ELF-1 (cell line): ENCODE results near the gene LGALS9.
"Not testable (repeated sequence)": the region's sequence is repeated elsewhere in the genome, so short reads cannot be mapped to it uniquely, and the experiment has no call there.

ENCODE experiments used
- DNase-seq: peaks from one replicate; pipeline ENCODE4 v3.0.0-alpha.2; 2016; ENCODE audit warnings: low read depth, low spot score

The LGALS9 gene

GRCh38 chr17:27629260-27629659, 1.7 kb upstream of the LGALS9 start:
- not testable (repeated sequence) for DNase-seq

GRCh38 chr17:27631411-27631760, 398 bp downstream of the LGALS9 start:
- no peak for DNase-seq

GRCh38 chr17:27631897-27632725, 1.1 kb downstream of the LGALS9 start:
- no peak for DNase-seq

GRCh38 chr17:27632766-27633165, 1.8 kb downstream of the LGALS9 start:
- not testable (repeated sequence) for DNase-seq

GRCh38 chr17:27633312-27634025, 2.5 kb downstream of the LGALS9 start:
- no peak for DNase-seq

- no peak for DNase-seq
Observed at GRCh38 chr17:27634026-27634335, 3.0 kb downstream of the LGALS9 start.

- DNase-seq = no peak
Observed at GRCh38 chr17:27634776-27635175, 3.8 kb downstream of the LGALS9 start.

- DNase-seq = no peak
Observed at GRCh38 chr17:27635275-27635823, 4.4 kb downstream of the LGALS9 start.

GRCh38 chr17:27636005-27636520, 5.1 kb downstream of the LGALS9 start:
- not testable (repeated sequence) for DNase-seq

GRCh38 chr17:27637818-27638217, 6.8 kb downstream of the LGALS9 start:
- DNase-seq = not testable (repeated sequence)

- DNase-seq = not testable (repeated sequence)
Observed at GRCh38 chr17:27638415-27638914, 7.5 kb downstream of the LGALS9 start.

GRCh38 chr17:27640790-27641189, 9.8 kb downstream of the LGALS9 start:
- DNase-seq = no peak

- no peak for DNase-seq
Observed at GRCh38 chr17:27644586-27644985, 13.6 kb downstream of the LGALS9 start.

- DNase-seq = not testable (repeated sequence)
Observed at GRCh38 chr17:27645621-27646020, 14.6 kb downstream of the LGALS9 start.

- no peak for DNase-seq
Observed at GRCh38 chr17:27646232-27646631, 15.2 kb downstream of the LGALS9 start.

- no peak for DNase-seq
Observed at GRCh38 chr17:27647765-27648164, 16.8 kb downstream of the LGALS9 start.

- peak; percentile 35 for DNase-seq
Observed at GRCh38 chr17:27649111-27649571, 18.2 kb downstream of the LGALS9 start.

- no peak for DNase-seq
Observed at GRCh38 chr17:27649929-27650328, 18.9 kb downstream of the LGALS9 start.

GRCh38 chr17:27650836-27651235, 19.8 kb downstream of the LGALS9 start:
- no peak for DNase-seq

GRCh38 chr17:27651411-27652345, 20.7 kb downstream of the LGALS9 start:
- peak; percentile 71 for DNase-seq

- not testable (repeated sequence) for DNase-seq
Observed at GRCh38 chr17:27653449-27653971, 22.5 kb downstream of the LGALS9 start.
